ENCODE measurements around the gene FUT6. TPM values are rescaled to one million over a fixed set of nuclear protein-coding genes. Genes with fewer than 3 reads are reported as not detected.

The FUT6 gene
- total RNA-seq, 2 experiments from 2014 or later, result not detected

Other genes starting within 250 kb of the FUT6 start
- gene SAFB2, start 216.9 kb downstream of the FUT6 start, total RNA-seq, result 10 to 100 TPM; 90.5 to 90.7 TPM
- 100 to 1,000 TPM; 124 to 126 TPM for gene SAFB, start 216.6 kb downstream of the FUT6 start, total RNA-seq
- 10 to 100 TPM; 38.7 to 39.5 TPM for gene MICOS13, start 159.2 kb downstream of the FUT6 start, total RNA-seq
- gene HSD11B1L, start 158.7 kb downstream of the FUT6 start, total RNA-seq, result 1 to 10 TPM; 2.5 to 3.2 TPM
- gene RPL36, start 149.4 kb downstream of the FUT6 start, total RNA-seq, result 1,000 to 10,000 TPM; 1,036 to 1,058 TPM
- gene LONP1, start 119.6 kb downstream of the FUT6 start, total RNA-seq, result 100 to 1,000 TPM in 1 of 2 experiments, 10 to 100 TPM in 1; 98.7 to 106 TPM
- not detected for gene CATSPERD, start 119.1 kb downstream of the FUT6 start, total RNA-seq
- 1 to 10 TPM; 2.3 to 2.4 TPM for gene PRR22, start 55.0 kb downstream of the FUT6 start, total RNA-seq
- gene DUS3L, start 48.5 kb downstream of the FUT6 start, total RNA-seq, result 10 to 100 TPM; 38.3 to 42.1 TPM
- gene NRTN, start 34.6 kb downstream of the FUT6 start, total RNA-seq, result under 1 TPM; 0.20 to 0.43 TPM
- gene FUT3, start 11.7 kb upstream of the FUT6 start, total RNA-seq, result not detected
- gene FUT5, start 30.8 kb upstream of the FUT6 start, total RNA-seq, result under 1 TPM in 1 of 2 experiments, not detected in 1; 0.23 TPM
- 100 to 1,000 TPM; 217 to 220 TPM for gene NDUFA11, start 64.1 kb upstream of the FUT6 start, total RNA-seq
- gene VMAC, start 65.2 kb upstream of the FUT6 start, total RNA-seq, result 1 to 10 TPM; 7.6 to 7.9 TPM
- gene CAPS, start 74.6 kb upstream of the FUT6 start, total RNA-seq, result 10 to 100 TPM; 11.8 to 12.5 TPM
- gene RANBP3, start 138.4 kb upstream of the FUT6 start, total RNA-seq, result 10 to 100 TPM; 78.1 to 85.1 TPM